Fibroblast of lung (primary cell): ENCODE measurements around the gene IL17RD.

ENCODE experiments used
- CTCF ChIP-seq, 2 donors: IDR thresholded peaks in 1 of 2; conservative IDR thresholded peaks in 1 of 2; 1 replicate in 1 of 2; 2 replicates in 1 of 2; pipeline ENCODE4 v1.5.1; 2011 to 2012; ENCODE audit warnings: low read length in 2 of 2, control low read depth in 1 of 2, inconsistent platforms in 1 of 2, low read depth in 1 of 2, mild to moderate bottlenecking in 1 of 2
- EZH2 ChIP-seq: IDR thresholded peaks from 2 replicates; pipeline ENCODE4 v1.5.1; 2012; ENCODE audit warnings: low read length, control low read depth, mild to moderate bottlenecking; ENCODE audit errors: missing control alignments

- TF ChIP-seq CTCF (conservative IDR thresholded peaks at IDR 0.05 in 1 of 2, IDR thresholded peaks at IDR 0.05 in 1 of 2; ENCODE audit: low read depth in 1 of 2, low read length in 2 of 2) (no peak), EZH2 (no peak)
These were observed 87.4 kb downstream of the IL17RD start for GRCh38 chr3:57077630-57078343.
